ENCODE data around the gene LARGE1.

The LARGE1 gene

GRCh38 chr22:33521879-33522665 lies 398.2 kb downstream of the LARGE1 start:
- H3K14ac ChIP-seq (ENCODE audit: low read length): no peak overlapping the region
- no peak overlapping the region for H3K18ac ChIP-seq (ENCODE audit: low read length)
- H3K23ac ChIP-seq (ENCODE audit: low read length): no peak overlapping the region
- no peak overlapping the region for H2BK12ac ChIP-seq (ENCODE audit: low read length)
- no peak overlapping the region for H3K9ac ChIP-seq (ENCODE audit: low read length)
- no CpG with 5 or more reads among the region's 9 CpGs for WGBS (ENCODE audit: extremely low coverage, insufficient coverage, insufficient read length)
- no peaks in the 10 kb centered on the region for H3K79me1 ChIP-seq (ENCODE audit: low read length)
- H2AFZ ChIP-seq (ENCODE audit: insufficient read depth, low read length, poor library complexity): no peak overlapping the region
- no peaks in the 10 kb centered on the region for H3K79me2 ChIP-seq (ENCODE audit: control insufficient read depth, insufficient read depth, low read length, poor library complexity)
- H3K27ac ChIP-seq (ENCODE audit: low read depth, low read length): no peak overlapping the region
- H4K8ac ChIP-seq (ENCODE audit: low read depth, low read length): no peak overlapping the region
- no peak overlapping the region for H2AK5ac ChIP-seq (ENCODE audit: low read length)
- H3K4ac ChIP-seq (ENCODE audit: low read depth, low read length): no peak overlapping the region
- H2BK5ac ChIP-seq (ENCODE audit: low read depth, low read length, poor library complexity): no peak overlapping the region
- peak in 1 of 2 donors; percentile 22 for DNase-seq
- H3K4me3 ChIP-seq (ENCODE audit: low read depth, low read length): no peak overlapping the region
- H2BK120ac ChIP-seq (ENCODE audit: insufficient read depth, low read length, poor library complexity): no peak overlapping the region
- H3K27me3 ChIP-seq (ENCODE audit: insufficient read depth, low read length): no peaks in the 10 kb centered on the region
- H3K36me3 ChIP-seq (ENCODE audit: control insufficient read depth in 1 of 2, insufficient read depth in 2 of 2, low read length in 2 of 2): peaks cover 3% of the 10 kb centered on the region in 2 experiments
- no peak overlapping the region for H4K12ac ChIP-seq (ENCODE audit: low read depth, low read length)
- H3K9me3 ChIP-seq (ENCODE audit: insufficient read depth, low read depth, low read length): peaks cover 3% of the 10 kb centered on the region
- H3K4me1 ChIP-seq (ENCODE audit: control insufficient read depth in 1 of 2, insufficient read depth in 2 of 2, low read length in 2 of 2): peaks cover 2 to 9% of the 10 kb centered on the region in 2 experiments
- no peak overlapping the region for H4K91ac ChIP-seq (ENCODE audit: low read depth, low read length)
- H3K4me2 ChIP-seq (ENCODE audit: low read length): no peak overlapping the region

- H3K23ac ChIP-seq (ENCODE audit: low read length): no peak overlapping the region
- H2AK5ac ChIP-seq (ENCODE audit: low read length): no peak overlapping the region
- H3K27me3 ChIP-seq (ENCODE audit: insufficient read depth, low read length): no peaks in the 10 kb centered on the region
- no peak overlapping the region for H3K4ac ChIP-seq (ENCODE audit: low read depth, low read length)
- WGBS (ENCODE audit: extremely low coverage, insufficient coverage, insufficient read length): no CpG with 5 or more reads among the region's 8 CpGs
- peaks cover 3% of the 10 kb centered on the region for H3K9me3 ChIP-seq (ENCODE audit: insufficient read depth, low read depth, low read length)
- no peaks in the 10 kb centered on the region for H3K79me1 ChIP-seq (ENCODE audit: low read length)
- H4K12ac ChIP-seq (ENCODE audit: low read depth, low read length): no peak overlapping the region
- no peak overlapping the region for H2BK5ac ChIP-seq (ENCODE audit: low read depth, low read length, poor library complexity)
- peaks cover 3% of the 10 kb centered on the region in 2 experiments for H3K36me3 ChIP-seq (ENCODE audit: control insufficient read depth in 1 of 2, insufficient read depth in 2 of 2, low read length in 2 of 2)
- H3K4me1 ChIP-seq (ENCODE audit: control insufficient read depth in 1 of 2, insufficient read depth in 2 of 2, low read length in 2 of 2): peaks cover 2 to 9% of the 10 kb centered on the region in 2 experiments
- H3K4me3 ChIP-seq (ENCODE audit: low read depth, low read length): no peak overlapping the region
- no peak overlapping the region for H2AFZ ChIP-seq (ENCODE audit: insufficient read depth, low read length, poor library complexity)
- H3K79me2 ChIP-seq (ENCODE audit: control insufficient read depth, insufficient read depth, low read length, poor library complexity): no peaks in the 10 kb centered on the region
- H4K91ac ChIP-seq (ENCODE audit: low read depth, low read length): no peak overlapping the region
- no peak overlapping the region for H3K27ac ChIP-seq (ENCODE audit: low read depth, low read length)
- H4K8ac ChIP-seq (ENCODE audit: low read depth, low read length): no peak overlapping the region
- H2BK12ac ChIP-seq (ENCODE audit: low read length): no peak overlapping the region
- peak in 1 of 2 donors; percentile 3 for DNase-seq
- H3K9ac ChIP-seq (ENCODE audit: low read length): no peak overlapping the region
- H2BK120ac ChIP-seq (ENCODE audit: insufficient read depth, low read length, poor library complexity): no peak overlapping the region
- no peak overlapping the region for H3K4me2 ChIP-seq (ENCODE audit: low read length)
- no peak overlapping the region for H3K14ac ChIP-seq (ENCODE audit: low read length)
- no peak overlapping the region for H3K18ac ChIP-seq (ENCODE audit: low read length)
Observed at GRCh38 chr22:33520904-33521780, 399.1 kb downstream of the LARGE1 start.

GRCh38 chr22:33519974-33520903 lies 400.0 kb downstream of the LARGE1 start:
- no peak overlapping the region for H3K18ac ChIP-seq (ENCODE audit: low read length)
- DNase-seq: no peak
- H3K14ac ChIP-seq (ENCODE audit: low read length): no peak overlapping the region
- no peak overlapping the region for H3K4ac ChIP-seq (ENCODE audit: low read depth, low read length)
- no CpG with 5 or more reads among the region's 13 CpGs for WGBS (ENCODE audit: extremely low coverage, insufficient coverage, insufficient read length)
- H2AFZ ChIP-seq (ENCODE audit: insufficient read depth, low read length, poor library complexity): no peak overlapping the region
- H3K23ac ChIP-seq (ENCODE audit: low read length): no peak overlapping the region
- no peak overlapping the region for H4K8ac ChIP-seq (ENCODE audit: low read depth, low read length)
- no peak overlapping the region for H3K4me2 ChIP-seq (ENCODE audit: low read length)
- H3K4me1 ChIP-seq (ENCODE audit: control insufficient read depth in 1 of 2, insufficient read depth in 2 of 2, low read length in 2 of 2): peaks cover 4 to 9% of the 10 kb centered on the region in 2 experiments
- H2BK12ac ChIP-seq (ENCODE audit: low read length): no peak overlapping the region
- no peak overlapping the region for H2BK120ac ChIP-seq (ENCODE audit: insufficient read depth, low read length, poor library complexity)
- no peak overlapping the region for H4K12ac ChIP-seq (ENCODE audit: low read depth, low read length)
- H2BK5ac ChIP-seq (ENCODE audit: low read depth, low read length, poor library complexity): no peak overlapping the region
- no peaks in the 10 kb centered on the region for H3K27me3 ChIP-seq (ENCODE audit: insufficient read depth, low read length)
- peaks cover 3% of the 10 kb centered on the region for H3K9me3 ChIP-seq (ENCODE audit: insufficient read depth, low read depth, low read length)
- no peaks in the 10 kb centered on the region for H3K79me1 ChIP-seq (ENCODE audit: low read length)
- no peak overlapping the region for H3K27ac ChIP-seq (ENCODE audit: low read depth, low read length)
- H2AK5ac ChIP-seq (ENCODE audit: low read length): no peak overlapping the region
- peaks cover 3% of the 10 kb centered on the region in 2 experiments for H3K36me3 ChIP-seq (ENCODE audit: control insufficient read depth in 1 of 2, insufficient read depth in 2 of 2, low read length in 2 of 2)
- H3K79me2 ChIP-seq (ENCODE audit: control insufficient read depth, insufficient read depth, low read length, poor library complexity): no peaks in the 10 kb centered on the region
- H4K91ac ChIP-seq (ENCODE audit: low read depth, low read length): no peak overlapping the region
- H3K9ac ChIP-seq (ENCODE audit: low read length): no peak overlapping the region
- H3K4me3 ChIP-seq (ENCODE audit: low read depth, low read length): no peak overlapping the region
